ENCODE results near the gene OR14I1. TPM values are rescaled to one million over a fixed set of nuclear protein-coding genes. Genes with fewer than 3 reads are reported as not detected.

OR14I1 gene
- not detected in 2 replicates for total RNA-seq

DNA sequence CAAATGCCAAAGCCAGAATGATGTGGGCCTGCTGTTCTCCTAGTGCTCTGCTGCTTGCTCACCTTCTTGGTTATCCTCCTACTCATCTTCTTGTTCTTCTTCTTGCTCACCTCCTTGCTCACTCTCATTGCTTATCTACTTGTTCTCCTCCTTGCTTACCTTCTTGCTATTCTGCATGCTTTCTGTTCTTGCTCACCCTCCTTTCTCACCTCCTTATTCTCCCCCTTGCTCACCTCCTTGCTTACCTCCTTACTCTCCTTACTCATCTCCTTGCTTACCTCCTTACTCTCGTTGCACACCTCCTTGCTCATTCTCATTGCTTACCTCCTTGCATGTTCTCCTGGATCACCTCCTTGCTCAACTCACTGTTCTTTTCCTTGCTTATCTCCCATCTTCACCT lies at the start of gene OR14I1:
Gene OR14I1, minus strand, starts transcription at position 53 of the 400 bp plus-strand sequence.

GRCh38 chr1:248655354-248655753 lies 47.2 kb downstream of the OR14I1 start, which contains the start of gene OR2T27:
TSS of gene OR2T27 (minus strand) at chr1:248655528. CDS start at chr1:248650884, 4,644 bp downstream.

Other genes starting within 250 kb of the OR14I1 start
- gene OR2T3, start 229.4 kb downstream of the OR14I1 start, total RNA-seq, result not detected in 2 replicates
- not detected in 2 replicates for gene OR2T5, start 214.2 kb downstream of the OR14I1 start, total RNA-seq
- not detected in 2 replicates for gene OR2G6, start 194.7 kb downstream of the OR14I1 start, total RNA-seq
- gene OR2T29, start 140.0 kb downstream of the OR14I1 start, total RNA-seq, result not detected in 2 replicates
- gene OR2T34, start 128.0 kb downstream of the OR14I1 start, total RNA-seq, result not detected in 2 replicates
- not detected in 2 replicates for gene OR2T10, start 105.1 kb downstream of the OR14I1 start, total RNA-seq
- gene OR2T11, start 67.7 kb downstream of the OR14I1 start, total RNA-seq, result not detected in 2 replicates
- not detected in 2 replicates for gene OR2T35, start 57.5 kb downstream of the OR14I1 start, total RNA-seq
- gene OR2T27, start 47.2 kb downstream of the OR14I1 start, total RNA-seq, result not detected in 2 replicates
- not detected in 2 replicates for gene LYPD8, start 53.0 kb upstream of the OR14I1 start, total RNA-seq
- 21.5 and 26.3 TPM in 2 replicates for gene SH3BP5L, start 123.1 kb upstream of the OR14I1 start, total RNA-seq
- 13.8 and 18.9 TPM in 2 replicates for gene ZNF672, start 135.5 kb upstream of the OR14I1 start, total RNA-seq
- 4.9 and 16.6 TPM in 2 replicates for gene ZNF692, start 156.3 kb upstream of the OR14I1 start, total RNA-seq
- 4.4 and 13.7 TPM in 2 replicates for gene PGBD2, start 203.5 kb upstream of the OR14I1 start, total RNA-seq